GM19438 (cell line): ENCODE results near the gene ADGRG6.
"Not testable (repeated sequence)": the region's sequence is repeated elsewhere in the genome, so short reads cannot be mapped to it uniquely, and the experiment has no call there.

Experiments
- ATAC-seq: cut with Tn5 transposase; IDR thresholded peaks from one replicate; pipeline ENCODE4 v1.9.1; 2021; ENCODE audit warnings: low read depth; ENCODE audit not compliant: unreplicated experiment

The ADGRG6 gene

DNA sequence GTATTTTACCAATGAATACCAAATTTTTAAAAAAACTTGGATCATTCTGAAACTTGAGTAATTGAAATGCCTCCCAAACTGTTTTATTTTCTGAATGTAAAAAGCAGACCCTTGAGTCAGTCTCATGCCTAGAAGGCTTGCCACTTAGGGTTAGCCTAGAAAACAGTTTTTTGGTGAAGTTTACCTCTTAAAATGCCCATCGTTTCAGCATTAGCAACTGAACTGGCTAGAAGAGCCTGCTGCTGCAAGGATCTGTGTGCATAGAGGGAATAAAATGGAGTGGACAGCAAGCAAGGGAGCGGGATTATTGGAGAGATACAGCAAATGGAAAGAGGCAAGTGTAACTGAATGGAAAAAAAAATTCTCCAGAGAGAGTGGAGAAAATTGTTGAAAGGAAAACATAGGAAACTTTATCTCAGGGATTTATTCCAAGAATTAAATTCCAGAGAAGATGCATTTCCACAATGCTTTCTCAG, 40.1 kb downstream of the ADGRG6 start:
- ATAC-seq: no peak

DNA sequence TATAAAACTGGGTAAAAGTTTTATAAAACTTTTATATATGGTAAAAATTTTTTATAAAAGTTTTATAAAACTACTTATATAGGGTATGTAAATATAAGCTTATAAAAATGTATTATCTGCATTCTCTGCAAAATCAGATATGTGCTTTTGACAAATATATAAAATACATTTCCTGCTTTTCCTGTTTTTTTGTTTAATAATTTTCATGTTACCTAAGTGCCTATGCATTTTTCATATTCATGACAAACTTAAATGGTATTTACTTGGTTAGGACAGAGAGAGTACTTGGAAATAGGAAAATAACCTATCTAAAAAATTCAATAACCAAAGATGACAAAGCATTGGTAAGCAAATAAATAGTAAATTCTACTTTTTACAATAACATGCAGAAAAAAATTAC, 41.2 kb downstream of the ADGRG6 start:
- no peak for ATAC-seq

- ATAC-seq: no peak
These were observed 42.1 kb downstream of the ADGRG6 start for GRCh38 chr6:142343938-142344337.

- no peak for ATAC-seq
These were observed 43.5 kb downstream of the ADGRG6 start for GRCh38 chr6:142345261-142345660.

- ATAC-seq: not testable (repeated sequence)
These were observed 44.4 kb downstream of the ADGRG6 start for GRCh38 chr6:142346166-142346565.

DNA sequence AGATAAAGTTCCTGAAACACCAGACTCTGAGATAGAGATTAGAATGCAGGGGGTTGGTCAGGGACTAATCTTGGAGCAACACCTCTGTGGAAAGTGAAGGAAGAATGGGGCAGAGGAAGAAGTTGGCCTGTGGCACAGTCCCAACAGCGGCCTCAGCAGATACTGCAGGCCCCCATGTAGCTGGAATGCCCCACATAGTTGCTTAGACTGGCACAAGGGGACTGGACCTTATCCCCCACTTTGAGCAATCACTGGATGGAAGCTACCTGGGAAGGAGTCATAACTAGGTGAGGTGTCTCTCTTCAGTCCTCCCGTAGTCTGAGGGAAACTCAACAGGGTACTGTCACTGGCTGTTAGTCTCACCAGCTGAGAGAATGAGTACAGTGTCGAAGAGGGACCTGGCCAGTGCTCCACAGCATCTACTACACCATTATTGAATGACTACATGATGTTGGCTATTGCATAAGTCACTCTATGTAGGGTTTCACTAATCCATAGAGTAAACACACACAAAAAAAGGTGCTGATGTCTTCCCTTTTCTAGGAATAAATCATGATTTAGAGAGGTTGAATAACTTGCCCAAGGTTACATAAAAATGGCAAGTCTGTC, 47.5 kb downstream of the ADGRG6 start:
- no peak for ATAC-seq

DNA sequence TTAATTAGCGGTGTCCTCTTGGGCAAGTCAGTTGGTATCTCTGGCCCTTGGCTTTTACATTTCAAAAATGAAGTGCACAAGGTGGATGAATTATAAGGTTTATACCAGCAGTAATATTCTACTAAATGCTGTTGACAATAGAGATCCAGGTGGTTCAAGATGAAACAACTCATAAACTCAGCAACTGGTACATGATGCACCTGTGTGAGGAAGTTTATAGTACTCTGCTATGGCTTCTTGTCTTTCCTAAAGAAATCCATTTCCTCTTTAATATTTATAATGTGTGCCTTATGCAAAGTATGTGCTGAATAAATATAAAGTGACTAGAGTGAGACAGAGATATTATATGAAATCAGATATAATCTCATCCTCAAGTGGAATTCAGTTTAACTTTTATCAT, 48.5 kb downstream of the ADGRG6 start:
- ATAC-seq: no peak

GRCh38 chr6:142353690-142354089, 51.9 kb downstream of the ADGRG6 start:
- no peak for ATAC-seq

- no peak for ATAC-seq
These were observed 52.8 kb downstream of the ADGRG6 start for GRCh38 chr6:142354650-142355049.

GRCh38 chr6:142355520-142356174, 53.8 kb downstream of the ADGRG6 start:
- no peak for ATAC-seq

DNA sequence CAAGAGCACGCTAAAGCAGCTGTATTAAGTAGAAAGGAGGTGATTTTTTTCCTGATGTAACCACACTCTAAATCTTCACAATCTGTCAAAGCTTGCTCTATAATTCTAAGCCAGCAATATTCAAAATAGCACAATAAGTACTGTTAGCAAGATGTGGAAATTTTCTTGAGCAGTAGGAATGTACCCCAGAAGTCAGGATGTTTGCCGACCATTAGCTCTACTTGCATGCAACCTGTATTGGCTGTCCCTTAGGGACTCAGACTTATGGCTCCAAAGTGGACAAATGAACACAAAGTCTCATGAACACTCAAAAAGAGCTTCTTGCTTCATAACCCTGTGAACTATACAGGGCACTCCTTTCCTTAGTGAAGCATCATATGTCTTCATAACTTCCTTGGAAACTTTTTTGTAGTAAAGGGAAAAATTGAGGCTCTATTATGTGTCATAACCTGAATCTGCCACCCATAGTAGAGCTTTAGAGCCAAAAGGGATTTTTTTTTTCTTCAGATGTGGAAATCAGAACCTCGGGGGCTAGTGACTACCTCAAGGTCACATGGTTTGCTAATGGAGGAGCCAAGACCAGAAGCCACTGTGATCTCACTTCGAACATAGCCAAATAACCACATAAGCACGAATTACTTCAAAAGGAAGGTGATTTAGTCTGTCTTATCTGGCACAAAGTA, 54.5 kb downstream of the ADGRG6 start:
- ATAC-seq: no peak

GRCh38 chr6:142356884-142357225, 55.0 kb downstream of the ADGRG6 start:
- ATAC-seq: no peak

DNA sequence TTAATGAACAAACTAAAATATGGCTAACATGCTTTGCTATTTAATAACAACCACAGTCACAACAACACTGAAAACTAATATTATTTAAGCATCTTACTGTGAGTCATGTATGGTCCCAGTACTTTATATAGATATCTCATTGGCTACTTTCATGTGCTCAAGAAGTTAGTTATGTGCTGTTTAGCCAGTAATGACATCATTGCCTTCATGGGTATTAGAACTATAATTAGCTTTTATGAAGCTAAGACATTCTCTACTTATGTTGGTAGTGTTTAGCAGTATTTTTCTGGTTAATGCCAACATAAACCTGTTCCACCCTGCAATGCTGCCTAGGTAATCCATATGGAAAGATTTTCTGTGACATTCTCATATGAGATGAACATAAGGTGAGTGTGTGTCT, 56.1 kb downstream of the ADGRG6 start:
- ATAC-seq: no peak

DNA sequence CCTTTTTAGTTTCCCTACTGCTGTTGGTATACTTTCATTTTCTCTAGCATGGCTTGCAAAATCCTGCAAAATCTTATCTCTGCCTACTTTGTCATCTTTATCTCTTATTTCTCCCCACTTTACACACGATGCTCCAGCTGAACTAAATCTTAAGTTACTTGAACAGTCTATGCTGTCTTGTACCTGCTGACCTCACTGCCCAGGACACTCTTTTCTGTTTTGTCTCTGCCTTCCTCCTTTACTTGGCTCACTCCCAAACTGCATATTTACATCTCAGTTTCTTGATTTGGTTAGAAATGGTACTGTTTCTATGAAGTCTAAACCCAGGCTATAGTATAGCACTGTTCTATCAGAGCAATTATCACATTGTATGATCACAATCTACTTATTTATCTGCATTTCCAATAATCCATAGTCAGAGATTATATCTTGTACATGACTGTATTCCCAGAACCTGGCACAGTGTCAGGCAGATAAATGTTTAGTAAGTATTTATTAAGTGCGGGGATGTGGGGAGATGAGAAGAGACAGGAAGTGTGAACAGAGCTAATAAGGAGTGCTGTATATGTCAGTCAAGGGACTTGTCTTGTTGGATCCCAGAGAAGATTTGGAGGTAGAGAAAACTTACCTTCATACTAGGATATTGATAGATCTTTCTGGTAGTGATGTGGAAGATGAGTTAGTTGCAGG, 57.6 kb downstream of the ADGRG6 start:
- ATAC-seq: no peak

GRCh38 chr6:142361345-142361744, 59.5 kb downstream of the ADGRG6 start:
- no peak for ATAC-seq

GRCh38 chr6:142361779-142362750, 60.3 kb downstream of the ADGRG6 start:
- no peak for ATAC-seq

GRCh38 chr6:142367061-142367460, 65.3 kb downstream of the ADGRG6 start:
- ATAC-seq: no peak

GRCh38 chr6:142367501-142368018, 65.8 kb downstream of the ADGRG6 start:
- ATAC-seq: no peak

GRCh38 chr6:142369266-142369665, 67.5 kb downstream of the ADGRG6 start:
- no peak for ATAC-seq

DNA sequence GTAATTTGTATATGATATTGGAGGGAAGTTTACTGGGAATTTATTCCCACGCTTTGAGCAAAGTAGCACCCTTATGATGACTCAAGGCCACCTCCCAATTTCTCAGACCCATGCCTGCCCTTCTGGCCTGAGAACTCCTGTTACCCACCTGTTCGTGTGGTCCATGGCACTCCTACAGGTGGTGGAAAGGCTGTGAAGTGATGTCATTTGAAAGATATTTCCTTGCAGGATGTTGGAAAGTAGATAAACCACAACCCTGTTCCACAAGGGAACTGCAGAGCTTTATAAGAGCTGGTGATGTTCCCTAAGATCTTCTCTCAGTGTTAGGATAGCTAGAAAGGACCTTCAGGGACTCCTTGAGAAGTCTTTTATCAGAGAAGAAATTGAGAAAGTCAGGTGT, 70.5 kb downstream of the ADGRG6 start:
- no peak for ATAC-seq
